HG02759 (cell line): ENCODE measurements around the gene SHPK.
A peak's percentile ranks its signal among the peaks of the same experiment; 100 is the strongest.

Source experiments
- ATAC-seq: cut with Tn5 transposase; IDR thresholded peaks from one replicate; pipeline ENCODE4 v1.9.1; 2021; ENCODE audit warnings: mild to moderate bottlenecking, moderate library complexity; ENCODE audit not compliant: unreplicated experiment

The SHPK gene

GRCh38 chr17:3663102-3664011, 27.3 kb upstream of the SHPK start:
- ATAC-seq = no peak

GRCh38 chr17:3660311-3660891, 24.4 kb upstream of the SHPK start:
- no peak for ATAC-seq

GRCh38 chr17:3659541-3660111, 23.6 kb upstream of the SHPK start:
- ATAC-seq = no peak

GRCh38 chr17:3658784-3659449, 22.9 kb upstream of the SHPK start:
- no peak for ATAC-seq

- ATAC-seq = no peak
Observed at GRCh38 chr17:3657874-3658783, 22.1 kb upstream of the SHPK start.

- no peak for ATAC-seq
Observed at GRCh38 chr17:3657588-3657869, 21.5 kb upstream of the SHPK start.

- ATAC-seq = no peak
Observed at GRCh38 chr17:3656755-3657587, 20.9 kb upstream of the SHPK start.

GRCh38 chr17:3656353-3656752, 20.3 kb upstream of the SHPK start:
- no peak for ATAC-seq

GRCh38 chr17:3655766-3656165, 19.7 kb upstream of the SHPK start:
- no peak for ATAC-seq

- ATAC-seq = no peak
Observed at GRCh38 chr17:3647769-3648555, 11.9 kb upstream of the SHPK start.

GRCh38 chr17:3647251-3647650, 11.2 kb upstream of the SHPK start:
- ATAC-seq = no peak

- no peak for ATAC-seq
Observed at GRCh38 chr17:3645310-3645709, 9.3 kb upstream of the SHPK start.

GRCh38 chr17:3643889-3644349, 7.9 kb upstream of the SHPK start:
- ATAC-seq = no peak

- no peak for ATAC-seq
Observed at GRCh38 chr17:3641717-3642486, 5.9 kb upstream of the SHPK start.

GRCh38 chr17:3641014-3641413, 5.0 kb upstream of the SHPK start:
- ATAC-seq = no peak

GRCh38 chr17:3639981-3640596, 4.0 kb upstream of the SHPK start:
- ATAC-seq = no peak

- ATAC-seq = peak; percentile 14
Observed at GRCh38 chr17:3636908-3637373, 891 bp upstream of the SHPK start.
